A673 (cell line): ENCODE results near the gene CDC14C. TPM values are rescaled to one million over a fixed set of nuclear protein-coding genes. Genes with fewer than 3 reads are reported as not detected.

Experiments used
- BruUV-seq: library from RNA; stranded (reverse); fragments of 400-500 nt; replicated peaks from 2 replicates; lab custom pipeline; 2021; lab: Mats Ljungman, UMichigan
- CTCF ChIA-PET: fragments of 300-600 bp; sonication (Branson Sonifier 250); formaldehyde crosslinking; loops from one replicate; lab custom pipeline; 2022; ENCODE audit warnings: antibody characterized with exemption; lab: Charles Lee
- POLR2A ChIA-PET: fragments of 300-600 bp; sonication (Branson Sonifier 250); formaldehyde crosslinking; loops from one replicate; lab custom pipeline; 2022; ENCODE audit warnings: antibody characterized with exemption; ENCODE audit not compliant: low non-redundant PET; lab: Charles Lee
- DNase-seq: peaks from one replicate; pipeline ENCODE4 v3.0.0-alpha.2; 2015; ENCODE audit warnings: low spot score
- H3K27ac ChIP-seq: fragments of 200-600 bp; sonication (generic); 2 replicates; pipeline ENCODE4 v1.5.1; 2016; ENCODE audit warnings: mixed run types, low read depth, mild to moderate bottlenecking, mixed read lengths, antibody characterized with exemption, low read length; ENCODE audit not compliant: poor library complexity, severe bottlenecking
- H3K27me3 ChIP-seq: fragments of 200-600 bp; sonication (generic); replicated peaks from 2 replicates; pipeline ENCODE4 v1.6.1; 2017; ENCODE audit warnings: mixed run types, low read depth, mild to moderate bottlenecking, mixed read lengths, antibody characterized with exemption, low read length; ENCODE audit not compliant: insufficient read depth, poor library complexity
- H3K36me3 ChIP-seq: fragments of 200-600 bp; sonication (generic); 2 replicates; pipeline ENCODE4 v1.6.1; 2016; ENCODE audit warnings: mixed run types, mild to moderate bottlenecking, mixed read lengths, antibody characterized with exemption, low read length; ENCODE audit not compliant: insufficient read depth, poor library complexity, severe bottlenecking
- H3K4me1 ChIP-seq: fragments of 200-600 bp; sonication (generic); 2 replicates; pipeline ENCODE4 v1.6.1; 2017; ENCODE audit warnings: mixed run types, mild to moderate bottlenecking, mixed read lengths, antibody characterized with exemption, low read length; ENCODE audit not compliant: insufficient read depth, poor library complexity, severe bottlenecking
- H3K4me3 ChIP-seq: fragments of 200-600 bp; sonication (generic); 2 replicates; pipeline ENCODE4 v1.5.1; 2016; ENCODE audit warnings: low read depth, mixed run types, mild to moderate bottlenecking, mixed read lengths, low read length; ENCODE audit not compliant: poor library complexity, severe bottlenecking
- H3K9me3 ChIP-seq: fragments of 200-600 bp; sonication (generic); 2 replicates; pipeline ENCODE4 v1.6.1; 2016; ENCODE audit warnings: mixed run types, low read depth, mild to moderate bottlenecking, mixed read lengths, antibody characterized with exemption, low read length; ENCODE audit not compliant: poor library complexity, severe bottlenecking
- CTCF ChIP-seq: fragments of 300-800, 200-600 bp; sonication (generic); conservative IDR thresholded peaks from 2 replicates; pipeline ENCODE4 v1.5.1; 2017; ENCODE audit warnings: low read depth, mild to moderate bottlenecking, antibody characterized with exemption, low read length, moderate library complexity, mixed read lengths
- EZH2 ChIP-seq: fragments of 200-600 bp; sonication (generic); IDR thresholded peaks from 2 replicates; pipeline ENCODE4 v1.6.1; 2017; ENCODE audit warnings: borderline replicate concordance, low read depth, mild to moderate bottlenecking, mixed read lengths, antibody characterized with exemption, low read length; ENCODE audit not compliant: poor library complexity, severe bottlenecking
- intact Hi-C: fragments of 100-400 bp; cut with micrococcal nuclease; formaldehyde crosslinking; loops from one replicate; pipeline ENCODE4 v1.10.0; 2022; ENCODE audit not compliant: unreplicated experiment
- total RNA-seq: library from RNA; stranded (reverse); gene quantifications from 2 replicates; pipeline ENCODE4 v1.2.3, GENCODE V29; 2021

CDC14C gene
- total RNA-seq, 1 experiment from 2014 or later: not detected

- BruUV-seq: no TSS peak
These were observed 35.3 kb downstream of the CDC14C start for GRCh38 chr7:48959676-48960075.

GRCh38 chr7:48962821-48963505, 38.6 kb downstream of the CDC14C start:
- Histone ChIP-seq H3K36me3 (no peaks in the 10 kb centered on the region), H3K9me3 (peaks cover 10% of the 10 kb centered on the region), H3K4me3 (no peak overlapping the region), H3K27me3 (no peaks in the 10 kb centered on the region), H3K4me1 (no peaks in the 10 kb centered on the region), H3K27ac (no peak overlapping the region)
- ChIA-PET CTCF (no interaction called here), POLR2A (no interaction called here)
- intact Hi-C loops: no loop called here
- no TSS peak for BruUV-seq
- DNase-seq: no peak
- TF ChIP-seq CTCF (no peak), EZH2 (no peak)

More at GRCh38 chr7:48959676-48960075, 35.3 kb downstream of the CDC14C start:
- Histone ChIP-seq H3K4me3 (no peak overlapping the region), H3K27me3 (no peaks in the 10 kb centered on the region), H3K36me3 (no peaks in the 10 kb centered on the region), H3K9me3 (peaks cover 12% of the 10 kb centered on the region), H3K4me1 (no peaks in the 10 kb centered on the region), H3K27ac (no peak overlapping the region)
- TF ChIP-seq CTCF (no peak), EZH2 (no peak)
- DNase-seq: no peak
- CTCF ChIA-PET: no interaction called here
- intact Hi-C loops: no loop called here
- POLR2A ChIA-PET: no interaction called here

GRCh38 chr7:48964074-48964473, 39.7 kb downstream of the CDC14C start:
- TF ChIP-seq EZH2: no peak
- no peak for TF ChIP-seq CTCF
- POLR2A ChIA-PET: no interaction called here
- peaks cover 7% of the 10 kb centered on the region for H3K9me3 ChIP-seq
- H3K4me3 ChIP-seq: no peak overlapping the region
- CTCF ChIA-PET: no interaction called here
- no peaks in the 10 kb centered on the region for H3K27me3 ChIP-seq
- intact Hi-C loops: no loop called here
- BruUV-seq: no TSS peak
- no peaks in the 10 kb centered on the region for H3K4me1 ChIP-seq
- H3K36me3 ChIP-seq: no peaks in the 10 kb centered on the region
- H3K27ac ChIP-seq: no peak overlapping the region
- no peak for DNase-seq
